Epidermal melanocyte (primary cell): ENCODE measurements around the gene HAPLN3.

Source experiments
- DNase-seq: peaks from one replicate; pipeline ENCODE4 v3.0.0; 2011; ENCODE audit warnings: low spot score; ENCODE audit not compliant: insufficient read length

HAPLN3 gene

DNA sequence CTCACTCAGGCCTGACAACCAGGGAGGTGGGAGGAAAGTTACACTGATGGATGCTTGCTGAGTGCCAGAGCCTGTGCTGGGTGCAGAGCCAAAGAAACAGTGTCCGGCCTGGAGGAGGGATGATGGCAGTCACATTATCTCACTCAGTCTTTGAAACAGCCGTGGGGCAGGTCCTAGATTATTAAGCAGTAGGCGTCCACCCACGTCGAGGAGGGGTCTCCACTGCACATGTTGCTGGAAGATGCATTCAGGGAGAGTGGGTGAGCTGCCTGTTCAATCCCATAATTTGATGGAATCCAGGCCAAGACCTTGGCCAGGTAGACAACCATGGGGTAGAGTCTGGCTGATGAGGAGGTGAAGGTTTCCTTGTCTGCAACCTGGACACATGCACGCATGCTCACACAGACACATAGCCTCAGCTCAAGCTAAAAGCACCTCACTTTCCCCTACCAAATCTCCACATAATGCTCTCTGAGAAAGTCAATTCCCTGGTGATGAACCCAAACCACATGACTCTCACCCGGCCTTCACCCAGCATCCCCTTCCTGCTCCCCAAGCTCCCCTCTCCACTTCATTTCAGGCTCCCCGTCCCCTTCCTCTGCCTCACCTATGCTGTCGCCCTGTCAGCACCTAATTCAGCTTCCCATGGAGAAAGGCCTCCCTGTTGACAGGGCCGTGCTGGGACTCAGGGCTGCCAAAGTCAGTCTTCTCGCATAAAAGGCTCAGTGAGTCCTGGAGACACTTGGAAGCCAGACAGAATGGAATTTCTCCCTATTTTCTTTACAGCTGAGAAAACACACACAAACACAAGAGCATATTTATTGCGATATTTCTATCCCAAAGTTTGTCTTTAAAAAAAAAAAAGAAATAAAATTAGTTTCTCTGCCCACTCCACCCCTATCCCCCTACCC, 62.3 kb downstream of the HAPLN3 start:
- DNase-seq, result no peak

DNA sequence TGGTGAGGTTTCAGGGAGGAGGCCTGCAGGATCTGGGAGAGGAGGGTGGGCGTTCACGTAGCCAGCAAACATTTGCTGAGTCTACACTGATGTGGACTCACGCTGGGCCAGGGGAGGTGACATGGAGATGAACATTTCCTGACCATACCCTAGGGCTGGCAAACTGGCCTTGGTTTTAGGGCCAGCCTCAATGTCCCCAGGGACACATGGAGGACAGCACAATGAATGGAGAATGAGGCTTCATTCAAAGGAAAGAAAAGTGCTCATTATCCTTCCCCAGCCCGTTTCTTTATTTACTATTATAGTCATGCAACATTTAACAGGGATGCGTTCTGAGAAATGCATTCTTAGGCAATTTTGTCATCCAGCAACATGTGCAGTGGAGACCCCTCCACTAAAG, 65.3 kb downstream of the HAPLN3 start:
- DNase-seq, result no peak

DNA sequence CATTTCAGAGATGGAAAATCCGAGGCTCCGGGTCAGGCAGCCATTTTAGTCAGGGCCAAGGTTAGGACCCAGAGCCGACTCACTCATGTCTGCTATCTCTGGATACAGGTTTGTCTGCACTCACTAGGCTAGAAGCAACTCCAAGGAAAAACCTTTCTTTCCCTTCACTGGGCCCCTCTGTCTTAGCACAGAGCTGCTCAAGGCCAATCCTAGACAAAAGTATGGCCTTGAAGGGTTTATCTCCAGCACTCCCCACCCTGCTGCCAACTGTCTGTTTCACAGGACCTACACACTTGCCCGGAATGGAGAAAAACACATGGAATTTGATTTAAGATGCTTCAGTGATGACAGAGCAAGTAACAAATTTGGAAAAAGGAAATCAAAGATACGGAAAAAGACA, 66.6 kb downstream of the HAPLN3 start:
- DNase-seq, result no peak
